ENCODE data around the gene ABI3BP.

Gene ABI3BP
- total RNA-seq = 0 to 0.09 (median 0) reads per million in 3 donors

GRCh38 chr3:100993309-100993708, at the start of gene ABI3BP:
TSS of gene ABI3BP (minus strand) at chr3:100993421. CDS start at chr3:100993384, 37 bp downstream.
- H3K4me3 ChIP-seq (ENCODE audit: insufficient read depth, low read depth, low read length, poor library complexity, severe bottlenecking) = no peak within 1 kb of the TSS
- no peak within 1 kb of the TSS for H3K27ac ChIP-seq (ENCODE audit: insufficient read depth, low read length, poor library complexity, severe bottlenecking)

GRCh38 chr3:101039285-101039684, 46.1 kb upstream of the ABI3BP start:
- Histone ChIP-seq H3K9me3 (ENCODE audit: control insufficient read depth, low read length) (no peaks in the 10 kb centered on the region), H3K36me3 (ENCODE audit: control insufficient read depth, insufficient read depth, low read length) (no peaks in the 10 kb centered on the region), H3K27me3 (replicated peaks; ENCODE audit: control insufficient read depth, insufficient read depth, low read length, poor library complexity, severe bottlenecking) (no peaks in the 10 kb centered on the region), H3K4me1 (ENCODE audit: control insufficient read depth, insufficient read depth, low read length, poor library complexity, severe bottlenecking) (no peaks in the 10 kb centered on the region), H3K27ac (ENCODE audit: insufficient read depth, low read length, poor library complexity, severe bottlenecking) (no peak overlapping the region), H3K4me3 (ENCODE audit: insufficient read depth, low read depth, low read length, poor library complexity, severe bottlenecking) (no peak overlapping the region)
- DNase-seq = no peak

More at GRCh38 chr3:100993309-100993708, at the start of gene ABI3BP:
- Histone ChIP-seq H3K27me3 (replicated peaks; ENCODE audit: control insufficient read depth, insufficient read depth, low read length, poor library complexity, severe bottlenecking) (no peaks in the 10 kb centered on the region), H3K4me1 (ENCODE audit: control insufficient read depth, insufficient read depth, low read length, poor library complexity, severe bottlenecking) (no peaks in the 10 kb centered on the region), H3K9me3 (ENCODE audit: control insufficient read depth, low read length) (no peaks in the 10 kb centered on the region), H3K36me3 (ENCODE audit: control insufficient read depth, insufficient read depth, low read length) (no peaks in the 10 kb centered on the region)
- no peak for DNase-seq

- DNase-seq = no peak
- no peaks in the 10 kb centered on the region for H3K4me1 ChIP-seq (ENCODE audit: control insufficient read depth, insufficient read depth, low read length, poor library complexity, severe bottlenecking)
- H3K4me3 ChIP-seq (ENCODE audit: insufficient read depth, low read depth, low read length, poor library complexity, severe bottlenecking) = no peak overlapping the region
- no peaks in the 10 kb centered on the region for H3K36me3 ChIP-seq (ENCODE audit: control insufficient read depth, insufficient read depth, low read length)
- H3K27ac ChIP-seq (ENCODE audit: insufficient read depth, low read length, poor library complexity, severe bottlenecking) = no peak overlapping the region
- no peaks in the 10 kb centered on the region for H3K27me3 ChIP-seq (replicated peaks; ENCODE audit: control insufficient read depth, insufficient read depth, low read length, poor library complexity, severe bottlenecking)
- H3K9me3 ChIP-seq (ENCODE audit: control insufficient read depth, low read length) = no peaks in the 10 kb centered on the region
Measured at GRCh38 chr3:101038880-101039279, 45.7 kb upstream of the ABI3BP start.

GRCh38 chr3:101038393-101038792, 45.2 kb upstream of the ABI3BP start:
- no peaks in the 10 kb centered on the region for H3K4me1 ChIP-seq (ENCODE audit: control insufficient read depth, insufficient read depth, low read length, poor library complexity, severe bottlenecking)
- H3K4me3 ChIP-seq (ENCODE audit: insufficient read depth, low read depth, low read length, poor library complexity, severe bottlenecking) = no peak overlapping the region
- DNase-seq = no peak
- no peaks in the 10 kb centered on the region for H3K9me3 ChIP-seq (ENCODE audit: control insufficient read depth, low read length)
- H3K27ac ChIP-seq (ENCODE audit: insufficient read depth, low read length, poor library complexity, severe bottlenecking) = no peak overlapping the region
- no peaks in the 10 kb centered on the region for H3K36me3 ChIP-seq (ENCODE audit: control insufficient read depth, insufficient read depth, low read length)
- no peaks in the 10 kb centered on the region for H3K27me3 ChIP-seq (replicated peaks; ENCODE audit: control insufficient read depth, insufficient read depth, low read length, poor library complexity, severe bottlenecking)

GRCh38 chr3:101037613-101038012, 44.4 kb upstream of the ABI3BP start:
- Histone ChIP-seq H3K4me1 (ENCODE audit: control insufficient read depth, insufficient read depth, low read length, poor library complexity, severe bottlenecking) (no peaks in the 10 kb centered on the region), H3K36me3 (ENCODE audit: control insufficient read depth, insufficient read depth, low read length) (no peaks in the 10 kb centered on the region), H3K4me3 (ENCODE audit: insufficient read depth, low read depth, low read length, poor library complexity, severe bottlenecking) (no peak overlapping the region), H3K9me3 (ENCODE audit: control insufficient read depth, low read length) (no peaks in the 10 kb centered on the region), H3K27ac (ENCODE audit: insufficient read depth, low read length, poor library complexity, severe bottlenecking) (no peak overlapping the region), H3K27me3 (replicated peaks; ENCODE audit: control insufficient read depth, insufficient read depth, low read length, poor library complexity, severe bottlenecking) (no peaks in the 10 kb centered on the region)
- no peak for DNase-seq

GRCh38 chr3:101036676-101037075, 43.5 kb upstream of the ABI3BP start:
- DNase-seq = no peak
- H3K9me3 ChIP-seq (ENCODE audit: control insufficient read depth, low read length) = no peaks in the 10 kb centered on the region
- H3K4me3 ChIP-seq (ENCODE audit: insufficient read depth, low read depth, low read length, poor library complexity, severe bottlenecking) = no peak overlapping the region
- no peaks in the 10 kb centered on the region for H3K36me3 ChIP-seq (ENCODE audit: control insufficient read depth, insufficient read depth, low read length)
- no peak overlapping the region for H3K27ac ChIP-seq (ENCODE audit: insufficient read depth, low read length, poor library complexity, severe bottlenecking)
- no peaks in the 10 kb centered on the region for H3K27me3 ChIP-seq (replicated peaks; ENCODE audit: control insufficient read depth, insufficient read depth, low read length, poor library complexity, severe bottlenecking)
- no peaks in the 10 kb centered on the region for H3K4me1 ChIP-seq (ENCODE audit: control insufficient read depth, insufficient read depth, low read length, poor library complexity, severe bottlenecking)

GRCh38 chr3:101036213-101036618, 43.0 kb upstream of the ABI3BP start:
- no peaks in the 10 kb centered on the region for H3K4me1 ChIP-seq (ENCODE audit: control insufficient read depth, insufficient read depth, low read length, poor library complexity, severe bottlenecking)
- no peaks in the 10 kb centered on the region for H3K36me3 ChIP-seq (ENCODE audit: control insufficient read depth, insufficient read depth, low read length)
- H3K9me3 ChIP-seq (ENCODE audit: control insufficient read depth, low read length) = no peaks in the 10 kb centered on the region
- H3K27me3 ChIP-seq (replicated peaks; ENCODE audit: control insufficient read depth, insufficient read depth, low read length, poor library complexity, severe bottlenecking) = no peaks in the 10 kb centered on the region
- no peak for DNase-seq
- H3K4me3 ChIP-seq (ENCODE audit: insufficient read depth, low read depth, low read length, poor library complexity, severe bottlenecking) = no peak overlapping the region
- H3K27ac ChIP-seq (ENCODE audit: insufficient read depth, low read length, poor library complexity, severe bottlenecking) = no peak overlapping the region

GRCh38 chr3:101027286-101027685, 34.1 kb upstream of the ABI3BP start:
- no peak overlapping the region for H3K4me3 ChIP-seq (ENCODE audit: insufficient read depth, low read depth, low read length, poor library complexity, severe bottlenecking)
- H3K27me3 ChIP-seq (replicated peaks; ENCODE audit: control insufficient read depth, insufficient read depth, low read length, poor library complexity, severe bottlenecking) = no peaks in the 10 kb centered on the region
- H3K36me3 ChIP-seq (ENCODE audit: control insufficient read depth, insufficient read depth, low read length) = no peaks in the 10 kb centered on the region
- no peak for DNase-seq
- no peaks in the 10 kb centered on the region for H3K9me3 ChIP-seq (ENCODE audit: control insufficient read depth, low read length)
- H3K27ac ChIP-seq (ENCODE audit: insufficient read depth, low read length, poor library complexity, severe bottlenecking) = no peak overlapping the region
- no peaks in the 10 kb centered on the region for H3K4me1 ChIP-seq (ENCODE audit: control insufficient read depth, insufficient read depth, low read length, poor library complexity, severe bottlenecking)

GRCh38 chr3:101026881-101027280, 33.7 kb upstream of the ABI3BP start:
- Histone ChIP-seq H3K27me3 (replicated peaks; ENCODE audit: control insufficient read depth, insufficient read depth, low read length, poor library complexity, severe bottlenecking) (no peaks in the 10 kb centered on the region), H3K4me1 (ENCODE audit: control insufficient read depth, insufficient read depth, low read length, poor library complexity, severe bottlenecking) (no peaks in the 10 kb centered on the region), H3K27ac (ENCODE audit: insufficient read depth, low read length, poor library complexity, severe bottlenecking) (no peak overlapping the region), H3K9me3 (ENCODE audit: control insufficient read depth, low read length) (no peaks in the 10 kb centered on the region), H3K4me3 (ENCODE audit: insufficient read depth, low read depth, low read length, poor library complexity, severe bottlenecking) (no peak overlapping the region), H3K36me3 (ENCODE audit: control insufficient read depth, insufficient read depth, low read length) (no peaks in the 10 kb centered on the region)
- no peak for DNase-seq

GRCh38 chr3:101026244-101026643, 33.0 kb upstream of the ABI3BP start:
- no peak overlapping the region for H3K4me3 ChIP-seq (ENCODE audit: insufficient read depth, low read depth, low read length, poor library complexity, severe bottlenecking)
- H3K4me1 ChIP-seq (ENCODE audit: control insufficient read depth, insufficient read depth, low read length, poor library complexity, severe bottlenecking) = no peaks in the 10 kb centered on the region
- H3K27me3 ChIP-seq (replicated peaks; ENCODE audit: control insufficient read depth, insufficient read depth, low read length, poor library complexity, severe bottlenecking) = no peaks in the 10 kb centered on the region
- no peak overlapping the region for H3K27ac ChIP-seq (ENCODE audit: insufficient read depth, low read length, poor library complexity, severe bottlenecking)
- H3K36me3 ChIP-seq (ENCODE audit: control insufficient read depth, insufficient read depth, low read length) = no peaks in the 10 kb centered on the region
- no peak for DNase-seq
- H3K9me3 ChIP-seq (ENCODE audit: control insufficient read depth, low read length) = no peaks in the 10 kb centered on the region
